H9 (cell line): ENCODE results near the gene PTF1A. TPM values are rescaled to one million over a fixed set of nuclear protein-coding genes. Genes with fewer than 3 reads are reported as not detected.

Experiments
- DNase-seq: peaks from one replicate; pipeline ENCODE4 v3.0.0-alpha.2; 2017
- H2AFZ ChIP-seq: one replicate; pipeline ENCODE4 v1.6.1; 2013; ENCODE audit warnings: mild to moderate bottlenecking, low read length, control low read depth, moderate library complexity
- H2AK5ac ChIP-seq: 2 replicates; pipeline ENCODE4 v1.6.1; 2013; ENCODE audit warnings: low read length, control low read depth, mixed read lengths; ENCODE audit not compliant: insufficient read length
- H2BK120ac ChIP-seq: one replicate; pipeline ENCODE4 v1.6.1; 2013; ENCODE audit warnings: low read depth, mild to moderate bottlenecking, low read length, control low read depth, inconsistent platforms; ENCODE audit not compliant: poor library complexity, severe bottlenecking
- H2BK12ac ChIP-seq: 2 replicates; pipeline ENCODE4 v1.6.1; 2013; ENCODE audit warnings: low read length, control low read depth, mixed read lengths, low read depth; ENCODE audit not compliant: insufficient read length
- H2BK15ac ChIP-seq: 2 replicates; pipeline ENCODE4 v1.6.1; 2013; ENCODE audit warnings: low read depth, low read length, control low read depth
- H2BK20ac ChIP-seq: one replicate; pipeline ENCODE4 v1.6.1; 2013; ENCODE audit warnings: low read depth, mild to moderate bottlenecking, low read length, control low read depth, inconsistent platforms; ENCODE audit not compliant: poor library complexity, severe bottlenecking
- H2BK5ac ChIP-seq: 2 replicates; pipeline ENCODE4 v1.6.1; 2013; ENCODE audit warnings: low read length, control low read depth, mixed read lengths; ENCODE audit not compliant: insufficient read length
- H3K14ac ChIP-seq: 2 replicates; pipeline ENCODE4 v1.6.1; 2013; ENCODE audit warnings: low read length, control low read depth; ENCODE audit not compliant: insufficient read depth
- H3K18ac ChIP-seq: 2 replicates; pipeline ENCODE4 v1.6.1; 2013; ENCODE audit warnings: low read depth, mild to moderate bottlenecking, mixed read lengths, low read length, control low read depth; ENCODE audit not compliant: insufficient read length
- H3K23ac ChIP-seq: 2 replicates; pipeline ENCODE4 v1.6.1; 2013; ENCODE audit warnings: low read length, control low read depth, mixed read lengths, low read depth; ENCODE audit not compliant: insufficient read length
- H3K23me2 ChIP-seq: 2 replicates; pipeline ENCODE4 v1.6.1; 2013; ENCODE audit warnings: low read depth, mild to moderate bottlenecking, mixed read lengths, low read length, control low read depth; ENCODE audit not compliant: insufficient read length, poor library complexity, severe bottlenecking
- H3K27ac ChIP-seq: 2 replicates; pipeline ENCODE4 v1.5.1; 2013; ENCODE audit warnings: low read length, control low read depth, mixed read lengths, low read depth; ENCODE audit not compliant: insufficient read length
- H3K27me3 ChIP-seq: 2 replicates; pipeline ENCODE4 v1.6.1; 2013; ENCODE audit warnings: low read length, control low read depth, inconsistent platforms; ENCODE audit not compliant: insufficient read depth
- H3K4ac ChIP-seq: 2 replicates; pipeline ENCODE4 v1.6.1; 2013; ENCODE audit warnings: low read depth, mild to moderate bottlenecking, control low read depth, inconsistent platforms, low read length, moderate library complexity
- H3K4me1 ChIP-seq: 2 replicates; pipeline ENCODE4 v1.6.1; 2013; ENCODE audit warnings: low read length, control low read depth, inconsistent platforms; ENCODE audit not compliant: insufficient read depth
- H3K4me2 ChIP-seq: 2 replicates; pipeline ENCODE4 v1.6.1; 2013; ENCODE audit warnings: low read length, control low read depth, mixed read lengths; ENCODE audit not compliant: insufficient read length, insufficient read depth
- H3K56ac ChIP-seq: 2 replicates; pipeline ENCODE4 v1.6.1; 2013; ENCODE audit warnings: low read depth, mild to moderate bottlenecking, mixed read lengths, low read length, control low read depth; ENCODE audit not compliant: insufficient read length
- H3K79me1 ChIP-seq: 2 replicates; pipeline ENCODE4 v1.6.1; 2013; ENCODE audit warnings: low read depth, mild to moderate bottlenecking, moderate library complexity, low read length, control low read depth, inconsistent platforms; ENCODE audit not compliant: insufficient read depth, poor library complexity, severe bottlenecking
- H3K79me2 ChIP-seq: 2 replicates; pipeline ENCODE4 v1.6.1; 2013; ENCODE audit warnings: low read length, control low read depth, inconsistent platforms; ENCODE audit not compliant: insufficient read depth
- H3K9ac ChIP-seq: 2 replicates; pipeline ENCODE4 v1.6.1; 2013; ENCODE audit warnings: low read length, control low read depth, mixed read lengths; ENCODE audit not compliant: insufficient read length; ENCODE audit errors: extremely low read depth
- H3K9me3 ChIP-seq: one replicate; pipeline ENCODE4 v1.6.1; 2013; ENCODE audit warnings: low read depth, low read length, inconsistent platforms; ENCODE audit not compliant: control insufficient read depth
- H3T11ph ChIP-seq: one replicate; pipeline ENCODE4 v1.6.1; 2013; ENCODE audit warnings: mild to moderate bottlenecking, low read length, control low read depth, inconsistent platforms
- H4K20me1 ChIP-seq: one replicate; pipeline ENCODE4 v1.6.1; 2013; ENCODE audit not compliant: control insufficient read depth, insufficient read length, insufficient read depth
- H4K5ac ChIP-seq: 2 replicates; pipeline ENCODE4 v1.6.1; 2013; ENCODE audit warnings: low read depth, mild to moderate bottlenecking, mixed read lengths, low read length, control low read depth; ENCODE audit not compliant: insufficient read length
- H4K8ac ChIP-seq: replicated peaks from 2 replicates; pipeline ENCODE4 v1.6.1; 2013; ENCODE audit warnings: low read length, control low read depth, mixed read lengths, low read depth; ENCODE audit not compliant: insufficient read length
- H4K91ac ChIP-seq: 2 replicates; pipeline ENCODE4 v1.6.1; 2013; ENCODE audit warnings: low read depth, mild to moderate bottlenecking, moderate library complexity, mixed read lengths, low read length, control low read depth; ENCODE audit not compliant: insufficient read length
- H3K27ac Mint-ChIP-seq, 3 experiments: 2 replicates in 2 of 3; 3 replicates in 1 of 3; pipeline ENCODE4 v1.8.0; 2020 to 2021; ENCODE audit warnings: mixed read lengths in 3 of 3, mild to moderate bottlenecking in 1 of 3, moderate library complexity in 1 of 3
- H3K27me3 Mint-ChIP-seq: 2 replicates; pipeline ENCODE4 v1.8.0; 2021; ENCODE audit warnings: low read depth, mild to moderate bottlenecking, moderate library complexity, mixed read lengths
- H3K36me3 Mint-ChIP-seq, 3 experiments: 2 replicates in 2 of 3; 3 replicates in 1 of 3; pipeline ENCODE4 v1.8.0; 2020 to 2021; ENCODE audit warnings: low read depth in 3 of 3, mixed read lengths in 3 of 3; ENCODE audit not compliant: insufficient read depth in 1 of 3
- H3K4me1 Mint-ChIP-seq, 2 experiments: 2 replicates each; pipeline ENCODE4 v1.8.0; 2020; ENCODE audit warnings: mixed read lengths in 2 of 2
- H3K4me3 Mint-ChIP-seq, 2 experiments: 2 replicates in 1 of 2; 3 replicates in 1 of 2; pipeline ENCODE4 v1.8.0; 2020 to 2021; ENCODE audit warnings: mild to moderate bottlenecking in 2 of 2, mixed read lengths in 2 of 2, moderate library complexity in 1 of 2
- H3K9me3 Mint-ChIP-seq, 2 experiments: 2 replicates in 1 of 2; 3 replicates in 1 of 2; pipeline ENCODE4 v1.8.0; 2020; ENCODE audit warnings: mild to moderate bottlenecking in 2 of 2, mixed read lengths in 2 of 2, moderate library complexity in 1 of 2
- WGBS: extraction: QIAGEN DNeasy Blood & Tissue Kit; methylation state at CpG from one replicate; pipeline ENCODE4 v1.1.7; 2013; ENCODE audit warnings: missing lambda C conversion rate, low lambda C conversion rate, mixed read lengths; ENCODE audit not compliant: insufficient read length; ENCODE audit errors: extremely low coverage; 5-methylcytosine and 5-hydroxymethylcytosine counted together
- total RNA-seq: library from RNA; stranded (reverse); gene quantifications from 2 replicates; pipeline ENCODE4 v1.2.1, GENCODE V29; 2021
- TF ChIP-seq, protein P1 (sequence below): fragments of 200-600 bp; sonication (generic); conservative IDR thresholded peaks from 3 replicates; pipeline ENCODE4 v1.8.0; 2021; ENCODE audit warnings: antibody characterized with exemption, mild to moderate bottlenecking

The PTF1A gene
- total RNA-seq, 1 experiment from 2014 or later: not detected

DNA sequence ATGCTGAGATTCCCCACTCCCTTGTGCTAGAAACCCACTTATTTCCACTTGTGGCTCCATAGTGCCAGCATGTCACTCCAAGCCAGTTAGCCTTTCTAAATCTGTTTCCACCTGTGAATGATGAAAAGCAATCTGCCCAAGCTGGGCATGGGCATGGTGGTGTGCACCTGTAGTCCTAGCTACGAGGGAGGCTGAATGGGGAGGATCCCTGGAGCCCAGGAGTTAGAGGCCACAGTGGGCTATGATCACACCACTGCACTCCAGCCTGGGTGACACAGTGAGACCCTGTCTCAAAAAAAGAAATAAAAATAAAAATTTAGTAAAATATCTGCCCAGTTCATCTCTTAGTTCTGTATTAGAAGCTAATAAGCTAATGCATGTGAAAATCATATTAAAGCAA lies 5.0 kb upstream of the PTF1A start:
- Mint-ChIP-seq H3K9me3 (peaks cover 0 to 3% of the 10 kb centered on the region in 2 experiments; a peak in 3 of 5 replicates), H3K4me3 (no peak overlapping the region), H3K4me1 (peaks cover 21 to 27% of the 10 kb centered on the region in 2 experiments), H3K36me3 (peaks cover 0 to 2% (median 0%) of the 10 kb centered on the region in 3 experiments; a peak in 1 of 7 replicates), H3K27me3 (peaks cover 97% of the 10 kb centered on the region), H3K27ac (no peak overlapping the region)
- no peak for DNase-seq
- Histone ChIP-seq H3K9me3 (no peaks in the 10 kb centered on the region), H3K4ac (no peak overlapping the region), H3K14ac (no peak overlapping the region), H3K9ac (no peak overlapping the region), H3K79me2 (no peaks in the 10 kb centered on the region), H3K27me3 (peaks cover 62% of the 10 kb centered on the region), H3K27ac (no peak overlapping the region), H3K56ac (no peak overlapping the region), H2AFZ (no peak overlapping the region), H2AK5ac (no peak overlapping the region), H3K23me2 (peaks cover 3% of the 10 kb centered on the region), H2BK15ac (no peak overlapping the region), H4K91ac (no peak overlapping the region), H2BK5ac (no peak overlapping the region), H4K5ac (no peak overlapping the region), H3K18ac (no peak overlapping the region), H3K4me2 (no peak overlapping the region), H2BK120ac (no peak overlapping the region), H3K4me1 (0 out of 2 replicates have a peak, but pooled peaks cover 2% of the 10 kb centered on the region), H3K23ac (no peak overlapping the region), H4K20me1 (peaks cover 3% of the 10 kb centered on the region), H2BK20ac (no peak overlapping the region), H4K8ac (no peak overlapping the region), H2BK12ac (no peak overlapping the region), H3T11ph (no peak overlapping the region), H3K79me1 (no peaks in the 10 kb centered on the region)
- TF ChIP-seq, protein P1, sequence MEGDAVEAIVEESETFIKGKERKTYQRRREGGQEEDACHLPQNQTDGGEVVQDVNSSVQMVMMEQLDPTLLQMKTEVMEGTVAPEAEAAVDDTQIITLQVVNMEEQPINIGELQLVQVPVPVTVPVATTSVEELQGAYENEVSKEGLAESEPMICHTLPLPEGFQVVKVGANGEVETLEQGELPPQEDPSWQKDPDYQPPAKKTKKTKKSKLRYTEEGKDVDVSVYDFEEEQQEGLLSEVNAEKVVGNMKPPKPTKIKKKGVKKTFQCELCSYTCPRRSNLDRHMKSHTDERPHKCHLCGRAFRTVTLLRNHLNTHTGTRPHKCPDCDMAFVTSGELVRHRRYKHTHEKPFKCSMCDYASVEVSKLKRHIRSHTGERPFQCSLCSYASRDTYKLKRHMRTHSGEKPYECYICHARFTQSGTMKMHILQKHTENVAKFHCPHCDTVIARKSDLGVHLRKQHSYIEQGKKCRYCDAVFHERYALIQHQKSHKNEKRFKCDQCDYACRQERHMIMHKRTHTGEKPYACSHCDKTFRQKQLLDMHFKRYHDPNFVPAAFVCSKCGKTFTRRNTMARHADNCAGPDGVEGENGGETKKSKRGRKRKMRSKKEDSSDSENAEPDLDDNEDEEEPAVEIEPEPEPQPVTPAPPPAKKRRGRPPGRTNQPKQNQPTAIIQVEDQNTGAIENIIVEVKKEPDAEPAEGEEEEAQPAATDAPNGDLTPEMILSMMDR: no peak
- no CpG with 5 or more reads among the region's 1 CpG for WGBS
